ENCODE measurements around the gene PRKAR1A.

Gene PRKAR1A

GRCh38 chr17:68600067-68600930 lies 88.1 kb downstream of the PRKAR1A start:
- no peak for DNase-seq (ENCODE audit: low read depth)

Data from stimulated activated CD8-positive, alpha-beta memory T cell treated with anti-CD3 and anti-CD28 coated beads, Interleukin-15, amount 100 ng/mL, for 24 hours (primary cell).